Epithelial cell of esophagus (primary cell): ENCODE data around the gene ZIC1.

Experiments used
- DNase-seq: peaks from one replicate; pipeline ENCODE4 v3.0.0; 2010; ENCODE audit warnings: low read depth
- H3K4me3 ChIP-seq: 2 replicates; pipeline ENCODE4 v1.5.1; 2011; ENCODE audit warnings: mild to moderate bottlenecking, low read length, control low read depth
- CTCF ChIP-seq: IDR thresholded peaks from 2 replicates; pipeline ENCODE4 v1.5.1; 2011; ENCODE audit warnings: low read depth, mild to moderate bottlenecking, low read length, control low read depth, inconsistent platforms; ENCODE audit not compliant: insufficient read depth; ENCODE audit errors: missing control alignments

ZIC1 gene

GRCh38 chr3:147398813-147399534 is 10.2 kb upstream of the ZIC1 start:
- peak; percentile 39 for DNase-seq
- no peak overlapping the region for H3K4me3 ChIP-seq
- TF ChIP-seq CTCF, result no peak

- H3K4me3 ChIP-seq, result no peak overlapping the region
- TF ChIP-seq CTCF, result no peak
- no peak for DNase-seq
Measured at GRCh38 chr3:147400111-147400510, 9.1 kb upstream of the ZIC1 start.

GRCh38 chr3:147400999-147401398 is 8.2 kb upstream of the ZIC1 start:
- no peak for TF ChIP-seq CTCF
- no peak for DNase-seq
- no peak overlapping the region for H3K4me3 ChIP-seq

GRCh38 chr3:147401421-147401820 is 7.7 kb upstream of the ZIC1 start:
- no peak for TF ChIP-seq CTCF
- no peak for DNase-seq
- no peak overlapping the region for H3K4me3 ChIP-seq

GRCh38 chr3:147402159-147402558 is 7.0 kb upstream of the ZIC1 start:
- no peak overlapping the region for H3K4me3 ChIP-seq
- no peak for DNase-seq
- no peak for TF ChIP-seq CTCF

- H3K4me3 ChIP-seq, result no peak overlapping the region
- DNase-seq, result no peak
- no peak for TF ChIP-seq CTCF
Measured at GRCh38 chr3:147403511-147403910, 5.7 kb upstream of the ZIC1 start.
